ENCODE measurements around the gene EVC. TPM values are rescaled to one million over a fixed set of nuclear protein-coding genes. Genes with fewer than 3 reads are reported as not detected.

EVC gene
- total RNA-seq (8.6 and 13.2 TPM in 2 replicates), polyA plus RNA-seq (4.6 and 4.8 TPM in 2 replicates)

DNA sequence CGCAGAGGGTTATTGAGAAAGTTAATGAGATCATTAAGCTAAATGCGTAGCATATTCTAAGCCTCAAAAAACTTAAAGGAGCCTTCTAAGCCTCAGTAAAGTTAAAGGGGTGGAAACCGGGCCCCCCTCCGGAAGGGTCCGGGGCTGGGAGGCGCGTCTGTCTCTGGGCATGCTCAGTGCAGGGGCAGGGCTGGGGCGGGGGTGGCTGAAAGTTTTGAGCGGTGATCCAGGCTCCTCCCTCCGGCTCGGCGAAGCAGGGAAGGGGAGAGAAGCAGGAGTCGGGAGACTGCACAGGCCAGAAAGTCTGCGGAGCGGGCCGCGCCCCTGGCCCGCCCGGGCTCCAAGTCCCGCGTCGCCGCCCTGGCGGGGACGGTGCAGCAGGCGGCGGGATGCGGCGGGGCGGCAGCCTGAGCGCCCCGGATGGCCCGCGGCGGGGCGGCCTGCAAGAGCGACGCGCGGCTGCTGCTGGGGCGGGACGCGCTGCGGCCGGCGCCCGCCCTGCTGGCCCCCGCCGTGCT lies at the start of gene EVC:
TSS of gene EVC (plus strand) at position 241 of the 518 bp plus-strand sequence. CDS start at position 421, 180 bp downstream.
- Histone ChIP-seq H3K27me3 (no peaks in the 10 kb centered on the region), H3K4me1 (ENCODE audit: insufficient read depth) (peaks cover 31% of the 10 kb centered on the region), H3K9me3 (ENCODE audit: low read depth) (peaks cover 5% of the 10 kb centered on the region), H3K9me2 (replicated peaks; ENCODE audit: insufficient read depth) (no peaks in the 10 kb centered on the region), H4K20me1 (ENCODE audit: insufficient read depth, poor library complexity, severe bottlenecking) (no peaks in the 10 kb centered on the region), H3K27ac (peak within 1 kb of the TSS; percentile 74), H2AFZ (peak within 1 kb of the TSS; percentile 75), H3K36me3 (replicated peaks; ENCODE audit: insufficient read depth, low read depth) (no peaks in the 10 kb centered on the region), H3K4me3 (peak within 1 kb of the TSS; percentile 49), H3K4me2 (peak within 1 kb of the TSS; percentile 94), H3K79me2 (peaks cover 44% of the 10 kb centered on the region)
- no peak for TF ChIP-seq EZH2 (IDR thresholded peaks at IDR 0.05; ENCODE audit: borderline replicate concordance)
- no peak for TF ChIP-seq EZH2phosphoT487 (IDR thresholded peaks at IDR 0.05; ENCODE audit: low read depth, severe bottlenecking, unreplicated experiment)
- TF ChIP-seq, protein P1, sequence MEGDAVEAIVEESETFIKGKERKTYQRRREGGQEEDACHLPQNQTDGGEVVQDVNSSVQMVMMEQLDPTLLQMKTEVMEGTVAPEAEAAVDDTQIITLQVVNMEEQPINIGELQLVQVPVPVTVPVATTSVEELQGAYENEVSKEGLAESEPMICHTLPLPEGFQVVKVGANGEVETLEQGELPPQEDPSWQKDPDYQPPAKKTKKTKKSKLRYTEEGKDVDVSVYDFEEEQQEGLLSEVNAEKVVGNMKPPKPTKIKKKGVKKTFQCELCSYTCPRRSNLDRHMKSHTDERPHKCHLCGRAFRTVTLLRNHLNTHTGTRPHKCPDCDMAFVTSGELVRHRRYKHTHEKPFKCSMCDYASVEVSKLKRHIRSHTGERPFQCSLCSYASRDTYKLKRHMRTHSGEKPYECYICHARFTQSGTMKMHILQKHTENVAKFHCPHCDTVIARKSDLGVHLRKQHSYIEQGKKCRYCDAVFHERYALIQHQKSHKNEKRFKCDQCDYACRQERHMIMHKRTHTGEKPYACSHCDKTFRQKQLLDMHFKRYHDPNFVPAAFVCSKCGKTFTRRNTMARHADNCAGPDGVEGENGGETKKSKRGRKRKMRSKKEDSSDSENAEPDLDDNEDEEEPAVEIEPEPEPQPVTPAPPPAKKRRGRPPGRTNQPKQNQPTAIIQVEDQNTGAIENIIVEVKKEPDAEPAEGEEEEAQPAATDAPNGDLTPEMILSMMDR (IDR thresholded peaks at IDR 0.05; ENCODE audit: poor library complexity), result no peak
- 0% methylated on average over 12 of the region's 49 CpGs for WGBS (ENCODE audit: low lambda C conversion rate, missing lambda C conversion rate)
- DNase-seq (ENCODE audit: low spot score), result peak; percentile 82

DNA sequence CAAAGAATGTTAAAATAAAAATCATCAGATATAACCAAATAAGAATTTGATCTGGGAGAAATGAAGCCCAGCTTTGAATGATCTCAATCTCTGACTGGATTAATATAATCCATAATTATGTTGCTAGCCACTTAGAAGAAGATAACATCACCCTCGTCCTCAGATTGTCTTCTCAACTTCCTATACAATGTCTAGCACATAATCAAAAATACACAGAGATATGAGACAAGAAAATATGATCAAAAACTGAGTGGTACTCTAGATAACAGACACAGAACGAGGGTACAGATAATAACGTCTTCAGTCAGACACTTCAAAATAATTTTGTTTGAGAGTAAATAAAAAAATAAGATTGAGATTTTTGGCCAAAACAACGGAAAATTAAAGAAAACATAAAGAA lies 49.8 kb upstream of the EVC start:
- H3K79me2 ChIP-seq, result no peaks in the 10 kb centered on the region
- no peaks in the 10 kb centered on the region for H3K36me3 ChIP-seq (replicated peaks; ENCODE audit: insufficient read depth, low read depth)
- no peak overlapping the region for H3K27ac ChIP-seq
- TF ChIP-seq, protein P1 (IDR thresholded peaks at IDR 0.05; ENCODE audit: poor library complexity), result no peak
- TF ChIP-seq EZH2 (IDR thresholded peaks at IDR 0.05; ENCODE audit: borderline replicate concordance) (no peak), EZH2phosphoT487 (IDR thresholded peaks at IDR 0.05; ENCODE audit: low read depth, severe bottlenecking, unreplicated experiment) (no peak)
- no peak overlapping the region for H3K4me3 ChIP-seq
- no peaks in the 10 kb centered on the region for H3K9me3 ChIP-seq (ENCODE audit: low read depth)
- H3K9me2 ChIP-seq (replicated peaks; ENCODE audit: insufficient read depth), result no peaks in the 10 kb centered on the region
- no peak overlapping the region for H3K4me2 ChIP-seq
- no peak for DNase-seq (ENCODE audit: low spot score)
- H4K20me1 ChIP-seq (ENCODE audit: insufficient read depth, poor library complexity, severe bottlenecking), result no peaks in the 10 kb centered on the region
- WGBS (ENCODE audit: low lambda C conversion rate, missing lambda C conversion rate), result 93% methylated on average over 4 of the region's 4 CpGs
- no peaks in the 10 kb centered on the region for H3K4me1 ChIP-seq (ENCODE audit: insufficient read depth)
- H2AFZ ChIP-seq, result no peak overlapping the region
- H3K27me3 ChIP-seq, result no peaks in the 10 kb centered on the region

DNA sequence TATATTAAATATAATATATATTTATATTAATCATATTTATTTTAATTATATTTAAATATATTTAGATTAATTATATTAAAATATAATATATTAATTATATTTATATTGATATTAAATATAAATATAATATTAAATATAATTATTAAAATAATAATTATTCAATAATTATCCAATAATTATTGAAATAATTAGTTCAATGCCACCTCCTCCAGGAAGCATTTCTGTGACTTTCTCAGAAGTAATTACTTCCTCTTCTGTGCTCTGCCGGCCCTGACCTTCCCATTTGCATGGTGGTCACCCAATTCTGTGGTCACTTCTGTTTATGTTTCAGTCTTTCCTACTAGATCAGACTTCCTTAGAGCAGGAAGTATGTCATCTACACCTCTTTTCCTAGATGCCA lies 48.4 kb upstream of the EVC start:
- H3K4me2 ChIP-seq, result no peak overlapping the region

More for the DNA sequence above, 48.4 kb upstream of the EVC start:
- H3K9me3 ChIP-seq (ENCODE audit: low read depth), result no peaks in the 10 kb centered on the region
- no peak overlapping the region for H3K27ac ChIP-seq
- no peak overlapping the region for H3K4me3 ChIP-seq
- H3K9me2 ChIP-seq (replicated peaks; ENCODE audit: insufficient read depth), result no peaks in the 10 kb centered on the region
- TF ChIP-seq, protein P1 (IDR thresholded peaks at IDR 0.05; ENCODE audit: poor library complexity), result no peak
- TF ChIP-seq EZH2 (IDR thresholded peaks at IDR 0.05; ENCODE audit: borderline replicate concordance), result no peak
- 95% methylated on average over 1 of the region's 1 CpG for WGBS (ENCODE audit: low lambda C conversion rate, missing lambda C conversion rate)
- H3K27me3 ChIP-seq, result no peaks in the 10 kb centered on the region
- no peak for DNase-seq (ENCODE audit: low spot score)
- no peaks in the 10 kb centered on the region for H3K79me2 ChIP-seq
- H3K4me1 ChIP-seq (ENCODE audit: insufficient read depth), result no peaks in the 10 kb centered on the region
- H4K20me1 ChIP-seq (ENCODE audit: insufficient read depth, poor library complexity, severe bottlenecking), result no peaks in the 10 kb centered on the region
- H2AFZ ChIP-seq, result no peak overlapping the region
- H3K36me3 ChIP-seq (replicated peaks; ENCODE audit: insufficient read depth, low read depth), result no peaks in the 10 kb centered on the region
